Activated gamma-delta T cell (primary cell): ENCODE results near the gene RALGPS1.

Experiments
- DNase-seq: peaks from one replicate; lab custom pipeline; 2025; lab: John Stamatoyannopoulos, UW

The RALGPS1 gene

GRCh38 chr9:127122176-127123063 is 207.8 kb downstream of the RALGPS1 start, which contains the start of gene ANGPTL2:
ANGPTL2 (minus strand) TSS chr9:127122635; CDS start chr9:127108731, 13,904 bp downstream.
- DNase-seq = no peak

- no peak for DNase-seq
Measured at GRCh38 chr9:127123064-127123890, 208.7 kb downstream of the RALGPS1 start.

GRCh38 chr9:127124111-127124531 is 209.5 kb downstream of the RALGPS1 start:
- no peak for DNase-seq

- no peak for DNase-seq
Measured at GRCh38 chr9:127124792-127125191, 210.2 kb downstream of the RALGPS1 start.

- no peak for DNase-seq
Measured at GRCh38 chr9:127126971-127127370, 212.4 kb downstream of the RALGPS1 start.

GRCh38 chr9:127128341-127129072 is 213.9 kb downstream of the RALGPS1 start:
- no peak for DNase-seq

- no peak for DNase-seq
Measured at GRCh38 chr9:127129073-127129717, 214.6 kb downstream of the RALGPS1 start.

- DNase-seq = no peak
Measured at GRCh38 chr9:127129718-127130085, 215.1 kb downstream of the RALGPS1 start.

GRCh38 chr9:127130235-127130634 is 215.7 kb downstream of the RALGPS1 start:
- DNase-seq = no peak

GRCh38 chr9:127130661-127131538 is 216.3 kb downstream of the RALGPS1 start:
- DNase-seq = no peak

GRCh38 chr9:127131871-127132270 is 217.3 kb downstream of the RALGPS1 start:
- no peak for DNase-seq

GRCh38 chr9:127132375-127132774 is 217.8 kb downstream of the RALGPS1 start:
- DNase-seq = no peak

GRCh38 chr9:127132921-127133647 is 218.5 kb downstream of the RALGPS1 start:
- no peak for DNase-seq

- DNase-seq = no peak
Measured at GRCh38 chr9:127133739-127134167, 219.2 kb downstream of the RALGPS1 start.

GRCh38 chr9:127135056-127135745 is 220.6 kb downstream of the RALGPS1 start:
- DNase-seq = no peak

- DNase-seq = no peak
Measured at GRCh38 chr9:127136081-127136879, 221.7 kb downstream of the RALGPS1 start.

- no peak for DNase-seq
Measured at GRCh38 chr9:127136880-127137639, 222.5 kb downstream of the RALGPS1 start.
